Lung (tissue), 12 donors: ENCODE results near the gene PNKD. TPM values are rescaled to one million over a fixed set of nuclear protein-coding genes. Genes with fewer than 3 reads are reported as not detected.

Experiments used
- ATAC-seq: fragments of 200-7000 bp; cut with Tn5 transposase; one replicate; pipeline ENCODE4 v1.9.1; 2020; ENCODE audit warnings: moderate number of reproducible peaks; ENCODE audit not compliant: insufficient read depth, low FRiP score
- DNase-seq, 3 donors: peaks; one replicate each; pipeline ENCODE4 v3.0.0-alpha.2; 2013 to 2017
- H3K27ac ChIP-seq, 2 donors: one replicate each; pipeline ENCODE4 v1.5.1; 2013; ENCODE audit warnings: mild to moderate bottlenecking in 2 of 2, moderate library complexity in 2 of 2, control low read depth in 1 of 2, inconsistent platforms in 1 of 2, low read depth in 1 of 2, low read length in 1 of 2
- H3K27me3 ChIP-seq, 3 donors: one replicate each; pipeline ENCODE4 v1.5.1; 2013; ENCODE audit warnings: low read length in 2 of 3; ENCODE audit not compliant: control insufficient read depth in 3 of 3, insufficient read depth in 3 of 3
- H3K36me3 ChIP-seq, 4 donors: one replicate each; pipeline ENCODE4 v1.5.1; 2013; ENCODE audit warnings: low read length in 4 of 4, mild to moderate bottlenecking in 1 of 4, moderate library complexity in 1 of 4; ENCODE audit not compliant: control insufficient read depth in 4 of 4, insufficient read depth in 4 of 4
- H3K4me1 ChIP-seq, 5 donors: one replicate each; pipeline ENCODE4 v1.5.1; 2013; ENCODE audit warnings: low read length in 5 of 5, mild to moderate bottlenecking in 2 of 5, moderate library complexity in 1 of 5; ENCODE audit not compliant: control insufficient read depth in 5 of 5, insufficient read depth in 5 of 5
- H3K4me3 ChIP-seq: one replicate; pipeline ENCODE4 v1.5.1; 2013; ENCODE audit warnings: mild to moderate bottlenecking, control low read depth, moderate library complexity
- H3K9ac ChIP-seq, 2 donors: one replicate each; pipeline ENCODE4 v1.5.1; 2013; ENCODE audit warnings: low read length in 2 of 2, control low read depth in 1 of 2; ENCODE audit not compliant: insufficient read depth in 1 of 2
- H3K9me3 ChIP-seq, 4 donors: one replicate each; pipeline ENCODE4 v1.5.1; 2013; ENCODE audit warnings: low read length in 3 of 4, mild to moderate bottlenecking in 1 of 4, moderate library complexity in 1 of 4; ENCODE audit not compliant: control insufficient read depth in 4 of 4, insufficient read depth in 3 of 4
- WGBS, 2 donors: extraction: QIAGEN DNeasy Blood & Tissue Kit; methylation state at CpG; one replicate each; pipeline ENCODE4 v1.1.7; 2013; 5-methylcytosine and 5-hydroxymethylcytosine counted together
- polyA plus RNA-seq, 2 donors: library from polyadenylated mRNA; stranded (reverse); fragments of 200-250 nt; gene quantifications; one replicate each; pipeline ENCODE4 v1.2.1, GENCODE V29; 2013
- total RNA-seq, 2 donors: library from RNA; depleted of rRNA in 1 of 2; stranded (reverse); fragments of >200 nt in 1 of 2; gene quantifications; one replicate each; pipeline ENCODE4 v1.2.1, GENCODE V29; 2014 to 2021
- TF ChIP-seq, protein P1 (sequence below): IDR thresholded peaks from 2 replicates; pipeline ENCODE4 v1.5.1; 2012; ENCODE audit warnings: mild to moderate bottlenecking; ENCODE audit errors: control extremely low read depth, extremely low read depth
- donor health status: control.
- donor health status: control.
- donor health status: Bipolar disorder and iron deficiency.
- donor health status: healthy.
- donor health status: DM: yes; HTN: yes; CAD: no.

The PNKD gene
- total and polyA plus RNA-seq, 4 donors: 83.8 to 137 (median 114) TPM

DNA sequence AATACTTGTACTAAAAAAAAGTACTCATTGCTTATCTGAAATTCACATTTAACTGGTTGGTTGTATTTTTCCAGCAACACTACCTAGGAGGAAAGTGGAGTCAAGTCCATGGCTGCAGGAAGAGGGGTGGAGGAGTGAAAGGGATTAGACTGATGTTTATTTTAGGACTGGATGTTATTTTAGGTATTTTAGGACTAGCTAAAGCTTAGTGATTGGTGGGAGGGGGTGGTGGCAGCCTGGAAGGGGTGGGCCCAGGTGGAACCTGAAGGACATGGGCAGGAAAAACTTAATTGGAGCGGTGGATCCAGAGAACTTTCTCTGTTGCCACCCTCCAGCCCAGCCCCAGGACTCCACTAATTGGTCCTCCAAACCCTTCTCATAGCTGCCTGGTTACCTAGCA is 25.9 kb downstream of the PNKD start:
- Histone ChIP-seq H3K9me3 (no peaks in the 10 kb centered on the region), H3K4me3 (no peak overlapping the region), H3K4me1 (peaks cover 0 to 36% (median 12%) of the 10 kb centered on the region in 5 donors), H3K36me3 (no peaks in the 10 kb centered on the region), H3K27me3 (no peaks in the 10 kb centered on the region), H3K9ac (no peak overlapping the region), H3K27ac (no peak overlapping the region)
- no peak for ATAC-seq
- TF ChIP-seq, protein P1, sequence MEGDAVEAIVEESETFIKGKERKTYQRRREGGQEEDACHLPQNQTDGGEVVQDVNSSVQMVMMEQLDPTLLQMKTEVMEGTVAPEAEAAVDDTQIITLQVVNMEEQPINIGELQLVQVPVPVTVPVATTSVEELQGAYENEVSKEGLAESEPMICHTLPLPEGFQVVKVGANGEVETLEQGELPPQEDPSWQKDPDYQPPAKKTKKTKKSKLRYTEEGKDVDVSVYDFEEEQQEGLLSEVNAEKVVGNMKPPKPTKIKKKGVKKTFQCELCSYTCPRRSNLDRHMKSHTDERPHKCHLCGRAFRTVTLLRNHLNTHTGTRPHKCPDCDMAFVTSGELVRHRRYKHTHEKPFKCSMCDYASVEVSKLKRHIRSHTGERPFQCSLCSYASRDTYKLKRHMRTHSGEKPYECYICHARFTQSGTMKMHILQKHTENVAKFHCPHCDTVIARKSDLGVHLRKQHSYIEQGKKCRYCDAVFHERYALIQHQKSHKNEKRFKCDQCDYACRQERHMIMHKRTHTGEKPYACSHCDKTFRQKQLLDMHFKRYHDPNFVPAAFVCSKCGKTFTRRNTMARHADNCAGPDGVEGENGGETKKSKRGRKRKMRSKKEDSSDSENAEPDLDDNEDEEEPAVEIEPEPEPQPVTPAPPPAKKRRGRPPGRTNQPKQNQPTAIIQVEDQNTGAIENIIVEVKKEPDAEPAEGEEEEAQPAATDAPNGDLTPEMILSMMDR: no peak
- WGBS, 2 donors: 60 to 83% methylated on average over 1 of the region's 1 CpG
- DNase-seq: no peak

GRCh38 chr2:218296847-218297246 is 26.5 kb downstream of the PNKD start:
- H3K4me1 ChIP-seq: peaks cover 0 to 30% (median 7%) of the 10 kb centered on the region in 5 donors
- no peak overlapping the region for H3K4me3 ChIP-seq
- WGBS, 2 donors: 87 to 96% methylated on average over 7 of the region's 7 CpGs
- H3K36me3 ChIP-seq: no peaks in the 10 kb centered on the region
- no peaks in the 10 kb centered on the region for H3K27me3 ChIP-seq
- ATAC-seq: no peak
- DNase-seq: no peak
- no peaks in the 10 kb centered on the region for H3K9me3 ChIP-seq
- H3K9ac ChIP-seq: no peak overlapping the region
- H3K27ac ChIP-seq: no peak overlapping the region
- TF ChIP-seq, protein P1: no peak

DNA sequence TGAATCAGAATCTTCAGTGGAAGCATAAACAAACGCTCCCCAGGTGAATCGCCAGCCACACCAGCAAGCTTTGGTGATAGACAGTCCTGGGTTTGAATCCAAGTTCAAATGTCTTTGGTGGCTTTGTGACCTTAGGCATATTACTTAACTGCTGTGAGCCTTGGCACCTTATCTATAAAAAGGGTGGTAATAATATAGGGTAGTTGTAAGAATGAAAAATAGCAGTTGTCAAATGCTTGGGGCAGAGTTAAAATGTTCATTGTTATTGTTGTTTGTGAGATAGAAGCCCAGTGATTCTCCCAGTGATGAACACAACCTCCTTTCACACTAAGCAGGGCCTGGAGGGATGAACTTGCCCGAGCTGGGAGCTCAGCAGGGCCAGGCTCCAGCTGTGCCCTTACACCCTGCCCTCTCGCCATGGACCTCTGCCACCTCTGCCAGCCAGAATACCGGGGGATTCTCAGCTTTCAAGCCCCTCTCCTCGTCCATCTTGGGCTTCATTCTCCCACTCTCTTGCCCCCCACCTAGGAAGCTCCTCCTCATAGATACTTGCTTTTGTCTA is 28.1 kb downstream of the PNKD start:
- DNase-seq (no peak), ATAC-seq (no peak)
- no peaks in the 10 kb centered on the region for H3K36me3 ChIP-seq
- no peak overlapping the region for H3K9ac ChIP-seq
- TF ChIP-seq, protein P1: no peak
- no peaks in the 10 kb centered on the region for H3K9me3 ChIP-seq
- WGBS, 2 donors: 83 to 94% methylated on average over 6 of the region's 6 CpGs
- no peak overlapping the region for H3K4me3 ChIP-seq
- no peaks in the 10 kb centered on the region for H3K27me3 ChIP-seq
- H3K27ac ChIP-seq: peak overlapping the region in 1 of 2 donors; percentile 85
- peaks cover 0 to 24% (median 7%) of the 10 kb centered on the region in 5 donors for H3K4me1 ChIP-seq

DNA sequence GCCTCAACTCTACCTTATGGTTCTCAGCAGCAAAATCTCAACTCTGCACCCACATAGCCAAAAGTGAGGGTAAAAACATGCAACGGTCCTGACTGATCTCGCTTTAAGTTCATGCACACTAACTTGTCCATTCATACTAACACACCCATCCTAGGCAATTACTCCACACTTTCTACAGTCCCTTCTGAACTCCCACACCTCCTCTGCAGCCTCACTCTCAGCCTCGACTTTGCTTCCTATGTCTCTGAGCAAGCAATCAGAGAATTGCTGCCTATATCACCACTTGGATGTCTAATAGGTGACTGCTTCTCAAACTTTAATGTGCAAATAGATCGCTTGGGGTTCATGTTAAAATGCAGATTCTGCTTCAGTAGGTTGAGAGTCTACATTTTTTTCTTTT is 29.8 kb downstream of the PNKD start:
- H3K9me3 ChIP-seq: no peaks in the 10 kb centered on the region

More for the DNA sequence above, 29.8 kb downstream of the PNKD start:
- 86 to 95% methylated on average over 4 of the region's 4 CpGs for WGBS, 2 donors
- DNase-seq (no peak), ATAC-seq (no peak)
- Histone ChIP-seq H3K4me1 (peaks cover 0 to 16% (median 4%) of the 10 kb centered on the region in 5 donors), H3K27ac (no peak overlapping the region), H3K27me3 (no peaks in the 10 kb centered on the region), H3K4me3 (no peak overlapping the region), H3K36me3 (no peaks in the 10 kb centered on the region), H3K9ac (no peak overlapping the region)
- TF ChIP-seq, protein P1: no peak
